Activated T-helper 2 cell treated with anti-CD3 and anti-CD28 coated beads, Interferon-gamma antibody, Interleukin-2, Interleukin-4, amounts not matched to agents 10 μg/mL and 5 μg/mL and 100 μg/mL, durations not matched to agents 14 hours and 24 hours and 36 hours (primary cell): ENCODE results near the gene DMD. TPM values are rescaled to one million over a fixed set of nuclear protein-coding genes. Genes with fewer than 3 reads are reported as not detected.

Experiments used
- DNase-seq: peaks from one replicate; pipeline ENCODE4 v3.0.0; 2021; ENCODE audit warnings: low spot score
- H3K27ac Mint-ChIP-seq: one replicate; pipeline ENCODE4 v1.8.0; 2021; ENCODE audit warnings: mixed read lengths
- H3K27me3 Mint-ChIP-seq: one replicate; pipeline ENCODE4 v1.8.0; 2021; ENCODE audit warnings: low read depth, mixed read lengths
- H3K36me3 Mint-ChIP-seq: one replicate; pipeline ENCODE4 v1.8.0; 2021; ENCODE audit warnings: low read depth, mixed read lengths
- H3K4me1 Mint-ChIP-seq: one replicate; pipeline ENCODE4 v1.8.0; 2021; ENCODE audit warnings: low read depth, mixed read lengths
- H3K4me3 Mint-ChIP-seq: one replicate; pipeline ENCODE4 v1.8.0; 2021; ENCODE audit warnings: low read depth, mild to moderate bottlenecking, moderate library complexity, mixed read lengths
- H3K9me3 Mint-ChIP-seq: one replicate; pipeline ENCODE4 v1.8.0; 2021; ENCODE audit warnings: mixed read lengths
- intact Hi-C: fragments of 100-400 bp; cut with micrococcal nuclease; formaldehyde crosslinking; loops from one replicate; pipeline ENCODE4 v1.15.1; 2023
- total RNA-seq: library from RNA; stranded (reverse); gene quantifications from 2 replicates; pipeline ENCODE4 v1.2.3, GENCODE V29; 2022

Gene DMD
- total RNA-seq, 1 donor from 2014 or later: 0.84 TPM

GRCh38 chrX:33134164-33134563 is 77.2 kb downstream of the DMD start:
- H3K4me3 Mint-ChIP-seq: no peak overlapping the region
- H3K36me3 Mint-ChIP-seq: no peaks in the 10 kb centered on the region
- no peaks in the 10 kb centered on the region for H3K27me3 Mint-ChIP-seq
- H3K4me1 Mint-ChIP-seq: no peaks in the 10 kb centered on the region
- H3K9me3 Mint-ChIP-seq: peaks cover 6% of the 10 kb centered on the region
- no peak for DNase-seq
- H3K27ac Mint-ChIP-seq: no peak overlapping the region
- intact Hi-C loops: no loop called here

- intact Hi-C loops: no loop called here
- DNase-seq: no peak
- no peak overlapping the region for H3K4me3 Mint-ChIP-seq
- no peaks in the 10 kb centered on the region for H3K4me1 Mint-ChIP-seq
- no peak overlapping the region for H3K27ac Mint-ChIP-seq
- H3K27me3 Mint-ChIP-seq: no peaks in the 10 kb centered on the region
- peaks cover 8% of the 10 kb centered on the region for H3K9me3 Mint-ChIP-seq
- H3K36me3 Mint-ChIP-seq: no peaks in the 10 kb centered on the region
These were observed 78.0 kb downstream of the DMD start for GRCh38 chrX:33133320-33133719.

GRCh38 chrX:33132569-33132968 is 78.8 kb downstream of the DMD start:
- no peak for DNase-seq
- intact Hi-C loops: no loop called here
- peaks cover 11% of the 10 kb centered on the region for H3K9me3 Mint-ChIP-seq
- no peaks in the 10 kb centered on the region for H3K27me3 Mint-ChIP-seq
- H3K27ac Mint-ChIP-seq: no peak overlapping the region
- H3K4me3 Mint-ChIP-seq: no peak overlapping the region
- no peaks in the 10 kb centered on the region for H3K4me1 Mint-ChIP-seq
- no peaks in the 10 kb centered on the region for H3K36me3 Mint-ChIP-seq

- no peak for DNase-seq
- Mint-ChIP-seq H3K4me3 (no peak overlapping the region), H3K27ac (no peak overlapping the region)
These were observed 81.7 kb downstream of the DMD start for GRCh38 chrX:33129607-33130006.

GRCh38 chrX:33128048-33128805 is 83.1 kb downstream of the DMD start:
- Mint-ChIP-seq H3K4me1 (no peaks in the 10 kb centered on the region), H3K27me3 (no peaks in the 10 kb centered on the region), H3K9me3 (peaks cover 11% of the 10 kb centered on the region), H3K27ac (no peak overlapping the region), H3K4me3 (no peak overlapping the region), H3K36me3 (no peaks in the 10 kb centered on the region)
- intact Hi-C loops: no loop called here
- no peak for DNase-seq

More at GRCh38 chrX:33129607-33130006, 81.7 kb downstream of the DMD start:
- Mint-ChIP-seq H3K27me3 (no peaks in the 10 kb centered on the region), H3K36me3 (no peaks in the 10 kb centered on the region), H3K4me1 (no peaks in the 10 kb centered on the region), H3K9me3 (peaks cover 11% of the 10 kb centered on the region)
- intact Hi-C loops: no loop called here

GRCh38 chrX:33126469-33126868 is 84.9 kb downstream of the DMD start:
- intact Hi-C loops: no loop called here
- Mint-ChIP-seq H3K36me3 (no peaks in the 10 kb centered on the region), H3K9me3 (peaks cover 11% of the 10 kb centered on the region), H3K4me3 (no peak overlapping the region), H3K27ac (no peak overlapping the region), H3K27me3 (no peaks in the 10 kb centered on the region), H3K4me1 (no peaks in the 10 kb centered on the region)
- no peak for DNase-seq

- no peaks in the 10 kb centered on the region for H3K27me3 Mint-ChIP-seq
- DNase-seq: no peak
- H3K9me3 Mint-ChIP-seq: no peaks in the 10 kb centered on the region
- H3K27ac Mint-ChIP-seq: no peak overlapping the region
- H3K36me3 Mint-ChIP-seq: no peaks in the 10 kb centered on the region
- intact Hi-C loops: no loop called here
- no peak overlapping the region for H3K4me3 Mint-ChIP-seq
- H3K4me1 Mint-ChIP-seq: no peaks in the 10 kb centered on the region
These were observed 101.5 kb downstream of the DMD start for GRCh38 chrX:33109858-33110257.

GRCh38 chrX:33106737-33107136 is 104.6 kb downstream of the DMD start:
- no peaks in the 10 kb centered on the region for H3K27me3 Mint-ChIP-seq
- no peak overlapping the region for H3K27ac Mint-ChIP-seq

GRCh38 chrX:33095079-33095478 is 116.3 kb downstream of the DMD start:
- Mint-ChIP-seq H3K27ac (no peak overlapping the region), H3K4me3 (no peak overlapping the region), H3K4me1 (no peaks in the 10 kb centered on the region), H3K36me3 (no peaks in the 10 kb centered on the region), H3K9me3 (no peaks in the 10 kb centered on the region), H3K27me3 (no peaks in the 10 kb centered on the region)
- DNase-seq: no peak
- intact Hi-C loops: no loop called here

More at GRCh38 chrX:33106737-33107136, 104.6 kb downstream of the DMD start:
- Mint-ChIP-seq H3K9me3 (no peaks in the 10 kb centered on the region), H3K36me3 (no peaks in the 10 kb centered on the region), H3K4me1 (no peaks in the 10 kb centered on the region), H3K4me3 (no peak overlapping the region)
- intact Hi-C loops: no loop called here
- DNase-seq: no peak

- intact Hi-C loops: no loop called here
These were observed 123.9 kb downstream of the DMD start for GRCh38 chrX:33087411-33087810.

GRCh38 chrX:33086886-33087285 is 124.5 kb downstream of the DMD start:
- H3K9me3 Mint-ChIP-seq: no peaks in the 10 kb centered on the region
- no peak for DNase-seq
- no peaks in the 10 kb centered on the region for H3K36me3 Mint-ChIP-seq
- intact Hi-C loops: no loop called here
- H3K27ac Mint-ChIP-seq: no peak overlapping the region
- no peaks in the 10 kb centered on the region for H3K4me1 Mint-ChIP-seq
- no peak overlapping the region for H3K4me3 Mint-ChIP-seq
- H3K27me3 Mint-ChIP-seq: no peaks in the 10 kb centered on the region

More at GRCh38 chrX:33087411-33087810, 123.9 kb downstream of the DMD start:
- H3K36me3 Mint-ChIP-seq: no peaks in the 10 kb centered on the region
- no peaks in the 10 kb centered on the region for H3K4me1 Mint-ChIP-seq
- no peaks in the 10 kb centered on the region for H3K27me3 Mint-ChIP-seq
- no peak overlapping the region for H3K4me3 Mint-ChIP-seq
- H3K27ac Mint-ChIP-seq: no peak overlapping the region
- no peaks in the 10 kb centered on the region for H3K9me3 Mint-ChIP-seq
- no peak for DNase-seq

- Mint-ChIP-seq H3K4me3 (no peak overlapping the region), H3K4me1 (no peaks in the 10 kb centered on the region), H3K27me3 (no peaks in the 10 kb centered on the region), H3K9me3 (no peaks in the 10 kb centered on the region), H3K36me3 (no peaks in the 10 kb centered on the region), H3K27ac (no peak overlapping the region)
- DNase-seq: no peak
- intact Hi-C loops: no loop called here
These were observed 129.0 kb downstream of the DMD start for GRCh38 chrX:33082371-33082770.

GRCh38 chrX:33078273-33078672 is 133.1 kb downstream of the DMD start:
- Mint-ChIP-seq H3K9me3 (peaks cover 13% of the 10 kb centered on the region), H3K27ac (no peak overlapping the region), H3K36me3 (no peaks in the 10 kb centered on the region), H3K4me1 (no peaks in the 10 kb centered on the region), H3K4me3 (no peak overlapping the region), H3K27me3 (no peaks in the 10 kb centered on the region)
- DNase-seq: no peak
- intact Hi-C loops: no loop called here
